GM10266 (cell line): Measurements from ENCODE around the gene TLCD4.

Source experiments
- DNase-seq: peaks from one replicate; pipeline ENCODE4 v3.0.0; 2012; ENCODE audit errors: extremely low spot score
- CTCF ChIP-seq: IDR thresholded peaks from 2 replicates; pipeline ENCODE4 v1.5.1; 2012; ENCODE audit warnings: mild to moderate bottlenecking, low read depth; ENCODE audit not compliant: control insufficient read depth, insufficient read depth; ENCODE audit errors: missing control alignments

TLCD4 gene

DNA sequence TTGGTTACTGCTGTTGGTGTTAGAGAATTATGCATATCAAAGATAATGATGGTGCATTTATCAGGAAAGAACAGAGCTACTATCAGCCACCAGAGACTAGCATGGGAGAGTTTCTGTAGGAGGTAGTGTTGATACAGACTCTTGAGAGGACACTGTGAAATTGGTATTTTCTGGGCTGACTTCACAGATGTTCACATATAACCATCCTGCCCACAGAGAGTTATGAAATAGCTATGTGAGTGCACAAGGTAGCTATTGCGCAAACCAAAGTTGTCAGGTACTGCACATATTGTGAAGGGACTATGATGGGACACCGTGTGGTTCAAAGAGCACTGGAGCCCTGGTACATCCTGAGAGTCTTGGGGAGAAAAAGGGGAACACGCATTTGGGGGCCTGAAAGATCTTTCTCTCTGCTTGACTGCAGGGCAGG lies 1.4 kb upstream of the TLCD4 start:
- no peak for TF ChIP-seq CTCF
- DNase-seq: no peak

GRCh38 chr1:95116580-95117206 lies 462 bp upstream of the TLCD4 start:
- TF ChIP-seq CTCF: peak; percentile 50
- peak; percentile 69 for DNase-seq

DNA sequence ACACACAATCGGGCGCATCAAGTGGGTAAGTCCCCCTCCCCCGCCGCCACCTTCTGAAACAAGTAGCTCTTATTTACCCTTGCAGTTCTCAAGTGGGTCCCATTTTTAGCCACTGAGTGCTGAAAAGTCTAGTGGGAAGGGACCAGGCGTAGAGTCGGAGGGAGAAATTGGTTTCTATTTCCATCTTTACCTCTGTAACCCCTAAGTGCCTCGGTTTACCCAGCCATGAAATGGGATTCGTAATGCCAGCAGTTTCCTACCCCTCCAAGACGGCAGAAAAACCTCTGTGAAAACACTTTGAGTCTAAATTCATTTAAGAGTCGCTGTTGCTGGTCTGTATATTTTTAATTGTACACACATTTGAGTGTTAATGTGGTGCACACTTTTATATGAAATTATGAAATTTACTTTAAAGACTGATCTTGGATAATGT lies 928 bp downstream of the TLCD4 start:
- TF ChIP-seq CTCF: no peak
- DNase-seq: no peak

DNA sequence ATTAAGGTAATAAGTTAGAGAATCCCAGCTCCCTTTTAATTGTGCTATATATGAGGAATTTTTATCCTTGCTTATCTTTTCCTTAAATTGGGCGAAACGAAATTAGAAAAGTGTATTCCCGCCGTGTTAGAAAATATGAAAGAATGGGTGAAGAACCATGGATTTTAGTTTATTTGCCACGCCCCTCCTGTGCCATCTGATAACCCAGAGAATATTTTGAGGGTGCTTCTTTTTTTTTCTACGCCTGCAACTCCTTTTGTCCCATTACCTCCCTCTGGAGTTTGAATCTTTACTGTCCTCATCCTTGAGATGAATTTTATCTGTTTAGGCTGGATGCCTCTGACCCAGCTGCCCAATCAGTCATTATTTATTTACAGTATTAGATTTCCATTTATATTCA lies 1.6 kb downstream of the TLCD4 start:
- no peak for TF ChIP-seq CTCF
- no peak for DNase-seq

DNA sequence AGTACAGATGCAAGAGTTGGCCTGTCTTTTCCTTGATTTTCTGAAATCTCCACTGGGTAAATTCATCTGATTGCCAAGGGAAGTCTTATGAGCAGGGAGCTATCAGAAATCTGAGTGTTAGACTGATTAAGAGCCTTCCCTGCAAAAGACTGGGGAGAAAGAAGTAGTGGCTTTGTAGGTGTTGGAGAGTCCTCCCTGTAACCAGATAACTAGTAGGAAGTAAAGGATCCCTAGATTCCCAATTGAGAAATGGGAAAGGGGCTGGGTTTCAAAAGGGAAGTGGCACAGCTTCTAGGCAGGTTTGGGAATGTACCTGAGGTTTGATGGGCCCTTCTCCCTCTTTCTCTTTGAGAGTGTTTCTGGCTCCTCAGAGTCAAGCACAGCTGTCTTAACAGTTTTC lies 2.1 kb downstream of the TLCD4 start:
- TF ChIP-seq CTCF: no peak
- no peak for DNase-seq

- TF ChIP-seq CTCF: no peak
- DNase-seq: no peak
Observed at GRCh38 chr1:95122151-95122697, 5.1 kb downstream of the TLCD4 start.

GRCh38 chr1:95124342-95124741 lies 7.2 kb downstream of the TLCD4 start:
- no peak for DNase-seq
- no peak for TF ChIP-seq CTCF
